Hepatocyte (in vitro differentiated cells): ENCODE measurements around the gene EFCAB10.

Source experiments
- CTCF ChIP-seq: fragments of 200-600 bp; sonication (generic); IDR thresholded peaks from 2 replicates; pipeline ENCODE4 v1.5.1; 2016; ENCODE audit warnings: antibody characterized with exemption, mild to moderate bottlenecking; ENCODE audit not compliant: poor library complexity
- EZH2 ChIP-seq: fragments of 200-600 bp; sonication (generic); IDR thresholded peaks from 2 replicates; pipeline ENCODE4 v1.6.1; 2016; ENCODE audit warnings: antibody characterized with exemption, mild to moderate bottlenecking, borderline replicate concordance
- EZH2phosphoT487 ChIP-seq: fragments of 200-600 bp; sonication (generic); IDR thresholded peaks from one replicate; pipeline ENCODE4 v1.6.1; 2018; ENCODE audit warnings: antibody characterized with exemption, mild to moderate bottlenecking, low read depth, moderate library complexity; ENCODE audit not compliant: unreplicated experiment, severe bottlenecking

- TF ChIP-seq CTCF (no peak), EZH2 (no peak), EZH2phosphoT487 (no peak)
Measured at GRCh38 chr7:105519353-105519752, 61.9 kb downstream of the EFCAB10 start.
